ENCODE measurements around the gene CBX4.

CBX4 gene

DNA sequence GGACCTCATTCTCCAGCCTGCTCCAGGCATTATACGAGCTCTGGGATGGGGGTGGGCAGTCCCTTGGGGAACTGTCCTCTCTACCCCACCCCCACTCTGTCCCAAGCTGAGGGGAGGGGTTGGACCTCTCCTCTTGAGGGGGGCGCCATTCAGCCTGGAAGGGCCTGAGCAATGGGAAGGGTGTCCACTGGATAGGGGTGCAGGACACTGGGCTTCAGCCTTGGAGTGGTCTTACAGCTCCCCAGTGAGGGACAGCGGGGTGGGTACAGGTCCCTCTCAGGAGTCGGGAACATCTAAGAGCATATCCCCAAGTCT, 32.8 kb downstream of the CBX4 start:
- ChIA-PET POLR2A (ENCODE audit: low non-redundant PET) (no interaction called here), CTCF (interaction anchor here (0.7 to 1.7 kb wide), 2 partner anchors 29 to 184 kb away, joined by 3 to 5 read pairs; no protein-coding TSS in a partner anchor)
- H3K27ac ChIP-seq = no peak overlapping the region
- DNase-seq (ENCODE audit: low spot score) = no peak
- TF ChIP-seq, protein P1, sequence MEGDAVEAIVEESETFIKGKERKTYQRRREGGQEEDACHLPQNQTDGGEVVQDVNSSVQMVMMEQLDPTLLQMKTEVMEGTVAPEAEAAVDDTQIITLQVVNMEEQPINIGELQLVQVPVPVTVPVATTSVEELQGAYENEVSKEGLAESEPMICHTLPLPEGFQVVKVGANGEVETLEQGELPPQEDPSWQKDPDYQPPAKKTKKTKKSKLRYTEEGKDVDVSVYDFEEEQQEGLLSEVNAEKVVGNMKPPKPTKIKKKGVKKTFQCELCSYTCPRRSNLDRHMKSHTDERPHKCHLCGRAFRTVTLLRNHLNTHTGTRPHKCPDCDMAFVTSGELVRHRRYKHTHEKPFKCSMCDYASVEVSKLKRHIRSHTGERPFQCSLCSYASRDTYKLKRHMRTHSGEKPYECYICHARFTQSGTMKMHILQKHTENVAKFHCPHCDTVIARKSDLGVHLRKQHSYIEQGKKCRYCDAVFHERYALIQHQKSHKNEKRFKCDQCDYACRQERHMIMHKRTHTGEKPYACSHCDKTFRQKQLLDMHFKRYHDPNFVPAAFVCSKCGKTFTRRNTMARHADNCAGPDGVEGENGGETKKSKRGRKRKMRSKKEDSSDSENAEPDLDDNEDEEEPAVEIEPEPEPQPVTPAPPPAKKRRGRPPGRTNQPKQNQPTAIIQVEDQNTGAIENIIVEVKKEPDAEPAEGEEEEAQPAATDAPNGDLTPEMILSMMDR (conservative IDR thresholded peaks at IDR 0.05; ENCODE audit: low read depth) = no peak

DNA sequence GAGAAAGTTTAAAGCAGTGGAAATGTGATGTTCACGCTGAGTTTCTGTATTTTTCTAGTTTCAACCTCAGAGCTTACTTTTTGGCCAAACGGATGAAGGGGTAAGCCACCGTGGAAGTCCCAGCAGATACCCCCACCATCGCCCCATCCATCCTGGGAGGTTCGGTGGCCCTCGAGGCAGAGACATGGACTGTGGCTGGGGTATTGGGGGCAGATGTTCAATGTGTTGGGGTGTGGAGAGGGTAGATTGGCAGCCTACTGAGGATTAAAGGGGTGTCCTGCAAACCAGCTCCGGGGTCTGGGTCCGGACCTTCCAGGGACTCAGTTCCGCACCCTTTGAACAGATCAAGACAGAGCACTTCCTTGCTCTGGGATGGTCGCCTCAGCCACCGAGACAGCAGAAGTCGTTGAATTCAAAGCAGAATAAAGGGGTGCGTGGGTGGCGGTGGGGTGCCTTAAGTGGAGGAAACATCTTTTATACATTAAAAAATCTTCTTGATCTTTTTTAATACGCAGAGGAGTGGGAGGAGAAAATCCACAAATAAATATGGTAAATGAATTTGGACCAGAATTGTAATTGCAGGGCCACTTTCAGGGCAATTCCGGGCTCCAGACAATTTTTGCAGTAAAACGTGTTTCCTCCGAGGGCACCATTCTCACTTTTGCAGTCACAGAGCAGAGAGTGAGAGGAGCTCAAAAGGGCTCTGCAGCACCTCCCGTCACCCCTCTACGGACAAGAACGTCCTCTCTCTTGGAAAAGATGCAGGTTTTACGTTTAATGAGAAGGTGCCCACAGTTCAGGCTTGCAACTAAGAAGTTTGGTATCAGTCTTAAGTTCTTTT, 34.2 kb downstream of the CBX4 start:
- POLR2A ChIA-PET (ENCODE audit: low non-redundant PET) = no interaction called here
- CTCF ChIA-PET = interaction anchor here (0.6 to 1.7 kb wide), 5 partner anchors 15 to 111 kb away, joined by 3 to 5 read pairs (median 4); no protein-coding TSS in a partner anchor
- TF ChIP-seq, protein P1 (conservative IDR thresholded peaks at IDR 0.05; ENCODE audit: low read depth) = no peak
- no peak for DNase-seq (ENCODE audit: low spot score)
- H3K27ac ChIP-seq = no peak overlapping the region

DNA sequence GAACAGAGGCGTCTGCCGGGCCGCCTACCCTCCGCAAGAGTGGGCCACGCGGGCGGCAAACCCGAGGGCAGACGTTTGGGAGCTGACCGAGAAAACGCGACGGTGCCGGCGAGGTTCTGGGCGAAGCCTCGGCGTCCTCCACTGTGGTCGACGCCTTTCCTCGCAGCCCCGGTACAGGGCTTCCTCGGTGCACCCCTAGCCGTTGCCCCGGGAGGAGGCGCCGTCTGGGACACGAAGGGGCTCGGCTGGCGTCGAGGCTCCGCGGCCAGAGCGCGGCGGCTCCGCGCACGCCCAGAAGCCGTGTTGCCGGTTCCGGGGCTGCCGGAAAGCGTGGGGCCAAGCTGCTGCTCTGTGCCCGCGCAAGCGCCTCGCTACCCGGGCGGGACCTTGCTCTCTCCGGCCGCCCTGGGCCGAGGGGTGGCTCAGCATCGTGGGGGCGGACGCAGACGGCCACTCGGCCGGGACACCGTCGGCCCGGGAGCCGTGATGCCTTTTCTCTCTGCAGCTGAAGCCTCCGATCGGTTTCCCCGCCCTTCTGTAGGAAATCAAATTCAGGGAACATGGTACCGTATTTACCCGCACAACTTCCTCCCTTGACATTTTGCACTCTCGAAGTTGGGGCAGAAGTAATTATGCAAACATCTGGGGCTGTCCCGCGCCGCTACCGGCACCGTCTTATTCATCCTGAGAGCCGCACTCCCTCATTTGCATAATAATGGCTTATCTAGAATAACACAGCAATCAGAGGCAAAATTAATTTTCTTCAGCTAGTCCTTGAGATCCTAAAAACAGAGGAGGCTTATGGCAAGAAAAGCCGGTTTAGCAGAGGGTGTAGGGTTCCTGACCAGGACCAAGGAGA, 35.0 kb downstream of the CBX4 start:
- TF ChIP-seq, protein P1 (conservative IDR thresholded peaks at IDR 0.05; ENCODE audit: low read depth) = no peak
- no peak for DNase-seq (ENCODE audit: low spot score)
- H3K27ac ChIP-seq = no peak overlapping the region
- CTCF ChIA-PET = interaction anchor here (0.6 to 1.4 kb wide), 4 partner anchors 14 to 113 kb away, joined by 3 to 5 read pairs (median 4); no protein-coding TSS in a partner anchor
- POLR2A ChIA-PET (ENCODE audit: low non-redundant PET) = interaction anchor here (0.6 kb wide), 1 partner anchor 58 kb away, joined by 9 read pairs; no protein-coding TSS in a partner anchor

- CTCF ChIA-PET = interaction anchor here (0.6 kb wide), 1 partner anchor 113 kb away, joined by 3 read pairs; no protein-coding TSS in a partner anchor
- DNase-seq (ENCODE audit: low spot score) = no peak
- POLR2A ChIA-PET (ENCODE audit: low non-redundant PET) = no interaction called here
- TF ChIP-seq, protein P1 (conservative IDR thresholded peaks at IDR 0.05; ENCODE audit: low read depth) = no peak
- no peak overlapping the region for H3K27ac ChIP-seq
Measured at GRCh38 chr17:79803421-79803996, 35.7 kb downstream of the CBX4 start.

GRCh38 chr17:79802736-79803420, 36.4 kb downstream of the CBX4 start:
- H3K27ac ChIP-seq = no peak overlapping the region
- TF ChIP-seq, protein P1 (conservative IDR thresholded peaks at IDR 0.05; ENCODE audit: low read depth) = no peak
- no peak for DNase-seq (ENCODE audit: low spot score)
- ChIA-PET CTCF (no interaction called here), POLR2A (ENCODE audit: low non-redundant PET) (no interaction called here)
